T-helper 1 cell treated with Interleukin-12 subunit alpha and Interleukin-12 subunit beta and Interleukin-4 antibody, amounts not matched to agents 30 μg/mL and 1 μg/mL, for 36 hours (primary cell): Measurements from ENCODE around the gene RUSC2.
A peak's percentile ranks its signal among the peaks of the same experiment; 100 is the strongest.
"Not testable (repeated sequence)": the region's sequence is repeated elsewhere in the genome, so short reads cannot be mapped to it uniquely, and the experiment has no call there.

Source experiments
- H3K27ac Mint-ChIP-seq: one replicate; pipeline ENCODE4 v1.8.0; 2021; ENCODE audit warnings: mild to moderate bottlenecking, mixed read lengths
- H3K27me3 Mint-ChIP-seq: one replicate; pipeline ENCODE4 v1.8.0; 2021; ENCODE audit warnings: low read depth, mixed read lengths
- H3K36me3 Mint-ChIP-seq: one replicate; pipeline ENCODE4 v1.8.0; 2021; ENCODE audit warnings: low read depth, mixed read lengths
- H3K4me1 Mint-ChIP-seq: one replicate; pipeline ENCODE4 v1.8.0; 2021; ENCODE audit warnings: low read depth, mixed read lengths
- H3K4me3 Mint-ChIP-seq: one replicate; pipeline ENCODE4 v1.8.0; 2021; ENCODE audit warnings: mild to moderate bottlenecking, moderate library complexity, mixed read lengths
- H3K9me3 Mint-ChIP-seq: one replicate; pipeline ENCODE4 v1.8.0; 2021; ENCODE audit warnings: mixed read lengths

RUSC2 gene

GRCh38 chr9:35482071-35482470 lies 7.8 kb upstream of the RUSC2 start:
- Mint-ChIP-seq H3K27ac (no peak overlapping the region), H3K27me3 (peaks cover 7% of the 10 kb centered on the region), H3K4me1 (no peaks in the 10 kb centered on the region), H3K36me3 (no peaks in the 10 kb centered on the region), H3K9me3 (no peaks in the 10 kb centered on the region), H3K4me3 (no peak overlapping the region)

DNA sequence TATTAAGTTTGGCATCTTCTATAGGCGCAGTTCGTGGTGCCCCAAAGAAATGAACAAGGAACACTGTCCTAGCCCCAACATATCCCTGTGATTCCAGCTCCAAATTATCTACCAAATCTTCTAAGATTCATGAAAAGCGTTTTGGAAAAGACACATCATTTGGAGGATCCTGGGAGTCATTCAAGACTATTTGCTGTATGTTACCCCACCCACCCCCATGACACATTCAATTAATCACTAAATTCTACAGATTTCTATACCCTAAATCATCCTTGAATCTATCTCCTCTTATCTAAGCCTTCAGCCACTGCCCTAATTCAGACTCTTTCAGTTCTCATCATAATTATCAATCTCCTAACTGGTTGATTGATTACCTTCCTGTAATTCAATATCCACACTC lies 5.5 kb upstream of the RUSC2 start:
- peaks cover 19% of the 10 kb centered on the region for H3K27me3 Mint-ChIP-seq
- no peaks in the 10 kb centered on the region for H3K9me3 Mint-ChIP-seq
- H3K36me3 Mint-ChIP-seq = no peaks in the 10 kb centered on the region
- H3K27ac Mint-ChIP-seq = no peak overlapping the region
- no peak overlapping the region for H3K4me3 Mint-ChIP-seq
- H3K4me1 Mint-ChIP-seq = peaks cover 6% of the 10 kb centered on the region

DNA sequence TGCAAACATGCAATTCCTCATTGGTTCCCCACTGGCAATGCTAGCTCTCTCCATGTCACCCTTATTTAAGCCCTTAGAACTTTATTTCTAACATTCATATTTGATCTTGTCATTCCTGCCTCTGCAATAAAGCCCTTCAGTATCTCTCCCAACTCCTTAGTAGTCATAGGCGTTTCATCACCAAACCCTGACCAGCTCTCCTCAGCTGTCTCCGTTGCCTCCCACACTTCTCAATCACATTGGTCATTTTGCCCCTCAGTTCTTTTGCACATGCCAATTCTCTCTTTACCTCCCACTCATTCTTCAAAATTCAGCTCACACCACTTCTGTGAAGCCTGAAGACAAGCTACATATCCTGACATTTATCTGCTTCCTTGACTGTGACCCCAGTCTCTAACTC lies 2.8 kb upstream of the RUSC2 start:
- Mint-ChIP-seq H3K36me3 (no peaks in the 10 kb centered on the region), H3K27me3 (peaks cover 16% of the 10 kb centered on the region), H3K4me1 (peaks cover 21% of the 10 kb centered on the region), H3K9me3 (no peaks in the 10 kb centered on the region), H3K4me3 (no peak overlapping the region), H3K27ac (no peak overlapping the region)

- Mint-ChIP-seq H3K27me3 (peaks cover 16% of the 10 kb centered on the region), H3K36me3 (no peaks in the 10 kb centered on the region)
These were observed 1.9 kb upstream of the RUSC2 start for GRCh38 chr9:35488021-35488420.

DNA sequence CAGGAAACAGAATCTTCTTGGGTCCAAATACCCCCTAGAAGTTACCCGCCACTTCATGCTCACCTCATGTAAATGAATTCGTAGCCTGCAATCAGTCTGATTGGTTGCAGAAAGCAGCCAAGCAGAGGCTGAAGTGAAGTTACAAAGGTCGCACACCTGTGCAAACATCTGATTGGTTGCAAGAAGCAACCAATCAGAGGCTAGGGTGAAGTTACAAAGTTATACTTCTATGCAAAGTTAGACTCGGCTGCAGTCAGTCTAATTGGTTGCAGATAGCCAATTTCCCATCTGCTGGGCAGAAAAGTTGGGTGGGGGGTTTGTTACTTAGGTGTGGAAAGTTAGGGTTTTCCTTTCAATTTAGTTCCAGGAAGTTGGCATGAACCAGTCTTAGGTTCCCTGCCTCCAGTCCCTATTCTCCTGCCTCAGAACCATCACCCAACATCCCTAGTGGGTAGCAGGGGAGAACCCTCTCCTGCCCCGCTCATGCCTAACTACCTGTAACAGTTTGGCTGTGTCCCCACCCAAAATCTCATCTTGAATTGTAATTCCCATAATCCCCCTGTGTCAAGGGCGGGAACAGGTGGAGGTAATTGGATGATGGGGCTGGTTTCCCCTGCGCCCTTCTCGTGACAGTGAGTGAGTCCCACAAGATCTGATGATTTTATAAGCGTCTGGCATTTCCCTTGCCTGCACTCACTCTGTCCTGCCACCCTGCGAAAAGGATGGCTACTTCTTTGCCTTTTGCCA lies 1.2 kb upstream of the RUSC2 start:
- H3K36me3 Mint-ChIP-seq = no peaks in the 10 kb centered on the region
- H3K4me1 Mint-ChIP-seq = peaks cover 26% of the 10 kb centered on the region
- peak overlapping the region; percentile 52 for H3K4me3 Mint-ChIP-seq
- no peaks in the 10 kb centered on the region for H3K9me3 Mint-ChIP-seq
- peaks cover 16% of the 10 kb centered on the region for H3K27me3 Mint-ChIP-seq
- H3K27ac Mint-ChIP-seq = no peak overlapping the region

More at GRCh38 chr9:35488021-35488420, 1.9 kb upstream of the RUSC2 start:
- Mint-ChIP-seq H3K27ac (no peak overlapping the region), H3K4me3 (peak overlapping the region; percentile 8), H3K9me3 (no peaks in the 10 kb centered on the region), H3K4me1 (peaks cover 26% of the 10 kb centered on the region)

DNA sequence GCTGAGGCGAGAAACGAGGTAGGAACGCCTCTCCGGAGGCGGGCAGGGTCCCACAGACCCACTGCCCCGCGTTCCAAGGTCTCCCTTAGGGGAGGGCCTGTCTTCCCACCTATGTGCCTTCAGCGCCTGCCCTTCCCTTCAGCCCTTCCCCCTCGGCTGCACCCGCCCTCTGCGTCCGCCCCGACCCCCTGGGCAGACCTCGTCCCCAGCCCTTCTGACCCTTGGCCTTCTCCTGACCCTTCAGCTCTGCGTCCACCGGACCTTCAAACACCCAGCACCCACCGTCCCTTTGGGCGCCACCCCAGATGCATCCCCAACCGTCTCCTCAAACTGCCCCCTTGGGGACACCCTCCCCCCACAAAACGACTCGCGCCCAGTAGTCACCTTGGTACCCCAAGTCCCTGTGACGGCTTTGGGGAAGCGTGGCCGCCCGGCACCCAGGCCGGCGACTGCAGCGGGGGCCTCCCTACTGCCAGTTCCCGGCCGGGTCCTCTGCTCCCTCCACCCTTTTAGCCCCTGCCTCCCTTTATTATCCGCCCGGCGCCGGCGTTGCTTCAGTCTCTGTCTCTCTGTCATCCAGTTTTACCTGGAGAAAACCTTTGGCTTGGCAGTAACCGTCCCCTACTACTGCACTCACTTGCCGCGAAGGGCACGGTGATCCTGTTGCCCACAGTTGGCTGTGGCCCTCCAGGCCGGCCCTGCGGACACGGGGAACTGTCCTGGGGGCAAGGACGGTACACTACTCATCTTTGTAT lies 421 bp downstream of the RUSC2 start:
- H3K36me3 Mint-ChIP-seq = no peaks in the 10 kb centered on the region

DNA sequence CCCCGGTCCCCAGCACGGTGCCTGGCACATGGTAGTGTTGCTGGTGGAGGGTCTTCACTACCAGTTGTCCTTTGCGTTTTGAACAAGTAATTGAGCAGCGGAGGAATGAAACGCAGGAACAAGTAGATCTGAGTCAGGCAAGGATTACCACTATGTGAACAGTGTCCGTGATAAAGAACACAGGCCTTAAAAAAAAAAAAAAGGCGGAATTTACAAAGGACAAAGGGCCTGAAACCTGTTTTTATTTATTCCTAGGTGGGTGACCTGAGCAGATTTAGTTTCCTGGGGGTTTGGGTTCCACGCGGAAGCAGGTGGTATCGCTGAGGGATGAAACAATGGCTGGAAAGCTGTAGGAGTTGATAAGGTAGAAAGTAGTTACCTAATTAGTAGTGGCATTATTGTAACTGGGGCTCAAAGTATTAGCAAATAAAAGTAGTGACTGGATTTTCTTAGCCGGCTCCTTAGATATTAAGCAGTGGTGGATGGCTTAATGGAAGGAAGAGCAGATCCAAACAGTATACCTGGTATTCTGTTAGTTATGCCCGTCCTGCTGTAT lies 1.1 kb downstream of the RUSC2 start:
- H3K27me3 Mint-ChIP-seq = peaks cover 16% of the 10 kb centered on the region
- H3K9me3 Mint-ChIP-seq = no peaks in the 10 kb centered on the region
- H3K36me3 Mint-ChIP-seq = no peaks in the 10 kb centered on the region
- peaks cover 35% of the 10 kb centered on the region for H3K4me1 Mint-ChIP-seq
- no peak overlapping the region for H3K27ac Mint-ChIP-seq
- H3K4me3 Mint-ChIP-seq = peak overlapping the region; percentile 88

More for the DNA sequence above, 421 bp downstream of the RUSC2 start:
- H3K27me3 Mint-ChIP-seq = peaks cover 16% of the 10 kb centered on the region
- peaks cover 28% of the 10 kb centered on the region for H3K4me1 Mint-ChIP-seq
- peak overlapping the region; percentile 88 for H3K4me3 Mint-ChIP-seq
- peak overlapping the region; percentile 65 for H3K27ac Mint-ChIP-seq
- no peaks in the 10 kb centered on the region for H3K9me3 Mint-ChIP-seq

DNA sequence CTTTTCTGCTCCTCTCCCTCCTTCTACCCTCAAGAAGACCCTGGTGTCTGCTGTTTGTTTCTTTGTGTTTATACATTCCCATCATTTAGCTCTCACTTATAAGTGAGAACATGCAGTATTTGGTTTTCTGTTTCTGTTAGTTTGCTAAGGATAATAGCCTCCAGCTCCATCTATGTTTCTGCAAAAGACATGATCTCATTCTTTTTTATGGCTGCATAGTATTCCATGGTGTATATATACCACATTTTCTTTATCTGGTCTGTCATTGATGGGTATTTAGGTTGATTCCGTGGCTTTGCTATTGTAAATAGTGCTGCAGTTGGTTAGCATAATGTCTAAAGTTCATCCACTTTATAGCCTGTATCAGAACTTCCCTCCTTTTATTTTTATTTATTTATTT lies 3.2 kb downstream of the RUSC2 start:
- H3K9me3 Mint-ChIP-seq, H3K27ac Mint-ChIP-seq, H3K4me3 Mint-ChIP-seq, H3K36me3 Mint-ChIP-seq: not testable (repeated sequence)
- H3K27me3 Mint-ChIP-seq = peaks cover 10% of the 10 kb centered on the region
- peaks cover 42% of the 10 kb centered on the region for H3K4me1 Mint-ChIP-seq

GRCh38 chr9:35495984-35496383 lies 6.1 kb downstream of the RUSC2 start:
- Mint-ChIP-seq H3K4me3 (peak overlapping the region; percentile 3), H3K27ac (peak overlapping the region; percentile 61), H3K4me1 (peaks cover 31% of the 10 kb centered on the region), H3K27me3 (no peaks in the 10 kb centered on the region), H3K36me3 (peaks cover 2% of the 10 kb centered on the region), H3K9me3 (peaks cover 11% of the 10 kb centered on the region)

- peaks cover 19% of the 10 kb centered on the region for H3K4me1 Mint-ChIP-seq
- H3K36me3 Mint-ChIP-seq, H3K4me3 Mint-ChIP-seq, H3K27ac Mint-ChIP-seq, H3K27me3 Mint-ChIP-seq: not testable (repeated sequence)
- peaks cover 11% of the 10 kb centered on the region for H3K9me3 Mint-ChIP-seq
These were observed 8.3 kb downstream of the RUSC2 start for GRCh38 chr9:35498245-35498644.

GRCh38 chr9:35499029-35499700 lies 9.3 kb downstream of the RUSC2 start:
- no peak overlapping the region for H3K27ac Mint-ChIP-seq
- H3K27me3 Mint-ChIP-seq = no peaks in the 10 kb centered on the region
- H3K4me3 Mint-ChIP-seq = no peak overlapping the region
- H3K36me3 Mint-ChIP-seq = peaks cover 2% of the 10 kb centered on the region
- H3K9me3 Mint-ChIP-seq = peaks cover 11% of the 10 kb centered on the region
- peaks cover 19% of the 10 kb centered on the region for H3K4me1 Mint-ChIP-seq

- Mint-ChIP-seq H3K4me1 (peaks cover 19% of the 10 kb centered on the region), H3K9me3 (peaks cover 11% of the 10 kb centered on the region), H3K27me3 (no peaks in the 10 kb centered on the region), H3K4me3 (no peak overlapping the region), H3K27ac (no peak overlapping the region), H3K36me3 (peaks cover 2% of the 10 kb centered on the region)
These were observed 9.8 kb downstream of the RUSC2 start for GRCh38 chr9:35499701-35500030.

GRCh38 chr9:35500130-35500748 lies 10.3 kb downstream of the RUSC2 start:
- H3K27ac Mint-ChIP-seq = no peak overlapping the region
- H3K9me3 Mint-ChIP-seq = peaks cover 11% of the 10 kb centered on the region
- H3K4me1 Mint-ChIP-seq = peaks cover 18% of the 10 kb centered on the region
- H3K4me3 Mint-ChIP-seq = no peak overlapping the region
- H3K27me3 Mint-ChIP-seq = no peaks in the 10 kb centered on the region
- H3K36me3 Mint-ChIP-seq = peaks cover 2% of the 10 kb centered on the region

- Mint-ChIP-seq H3K4me3 (no peak overlapping the region), H3K9me3 (peaks cover 11% of the 10 kb centered on the region), H3K36me3 (peaks cover 2% of the 10 kb centered on the region), H3K27me3 (no peaks in the 10 kb centered on the region), H3K27ac (no peak overlapping the region), H3K4me1 (peaks cover 4% of the 10 kb centered on the region)
These were observed 12.0 kb downstream of the RUSC2 start for GRCh38 chr9:35501946-35502345.
